Measurements from ENCODE around the gene PCSK5.

Gene PCSK5

DNA sequence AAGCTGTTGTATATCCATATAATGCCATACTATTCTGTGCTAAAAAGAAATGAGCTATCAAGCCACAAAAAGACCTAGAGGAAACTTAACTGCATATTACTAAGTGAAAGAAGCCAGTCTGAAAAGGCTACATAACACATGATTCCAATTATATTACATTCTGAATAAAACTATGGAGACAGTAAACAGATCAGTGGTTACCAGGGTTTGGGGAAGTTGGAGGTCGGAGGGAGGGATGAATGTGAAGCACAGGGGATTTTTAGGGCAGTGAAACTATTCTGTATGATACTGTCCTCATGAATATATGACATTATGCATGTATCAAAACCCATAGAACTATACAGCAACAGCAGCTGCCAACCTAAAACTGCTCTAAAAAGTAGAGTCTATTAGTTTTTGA is 509.4 kb downstream of the PCSK5 start:
- no peak for DNase-seq (ENCODE audit: low spot score)

DNA sequence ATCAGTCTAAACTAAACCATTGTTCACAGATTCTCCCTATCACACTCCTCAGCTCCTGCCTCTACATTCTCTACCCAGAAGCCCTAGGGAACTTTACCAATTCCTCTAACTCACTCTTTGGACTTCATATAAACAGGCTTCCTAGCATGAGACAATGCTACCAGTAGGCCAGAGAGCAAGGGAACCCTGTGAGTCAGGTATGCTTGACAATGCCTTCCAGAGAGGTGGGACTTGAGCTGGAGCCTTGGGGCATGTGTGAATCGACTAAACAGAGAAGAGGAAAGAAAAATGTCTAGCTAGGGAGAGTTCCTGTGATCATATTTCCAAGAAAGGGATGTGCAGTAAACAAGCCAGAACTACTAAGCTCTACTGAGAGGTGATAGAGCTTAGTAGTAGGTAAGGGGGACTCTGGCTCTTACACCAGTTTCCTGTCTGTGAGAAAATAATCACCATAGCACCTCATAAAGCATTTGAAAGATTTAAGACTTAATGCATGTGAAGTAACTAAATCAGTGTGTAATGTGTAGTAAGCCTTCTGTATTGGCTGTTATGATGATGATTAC is 510.1 kb downstream of the PCSK5 start:
- no peak for DNase-seq (ENCODE audit: low spot score)

DNA sequence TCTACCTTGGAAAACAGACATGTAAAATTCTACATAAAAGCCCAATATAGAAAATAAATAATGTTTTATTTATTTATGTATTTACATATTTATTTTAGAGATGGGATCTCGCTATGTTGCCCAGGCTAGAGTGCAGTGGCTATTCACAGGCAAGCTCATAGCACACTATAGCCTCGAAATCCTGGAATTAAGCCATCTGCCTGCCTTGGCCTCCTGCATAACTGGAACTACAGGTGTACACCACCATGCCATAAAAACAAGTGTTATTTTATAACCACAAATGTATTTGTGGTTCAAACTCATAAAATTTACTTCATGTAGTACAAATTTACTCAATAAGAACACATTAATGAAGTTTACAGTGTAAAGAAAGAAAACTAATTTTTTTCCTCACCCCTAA is 510.7 kb downstream of the PCSK5 start:
- DNase-seq (ENCODE audit: low spot score): no peak

DNA sequence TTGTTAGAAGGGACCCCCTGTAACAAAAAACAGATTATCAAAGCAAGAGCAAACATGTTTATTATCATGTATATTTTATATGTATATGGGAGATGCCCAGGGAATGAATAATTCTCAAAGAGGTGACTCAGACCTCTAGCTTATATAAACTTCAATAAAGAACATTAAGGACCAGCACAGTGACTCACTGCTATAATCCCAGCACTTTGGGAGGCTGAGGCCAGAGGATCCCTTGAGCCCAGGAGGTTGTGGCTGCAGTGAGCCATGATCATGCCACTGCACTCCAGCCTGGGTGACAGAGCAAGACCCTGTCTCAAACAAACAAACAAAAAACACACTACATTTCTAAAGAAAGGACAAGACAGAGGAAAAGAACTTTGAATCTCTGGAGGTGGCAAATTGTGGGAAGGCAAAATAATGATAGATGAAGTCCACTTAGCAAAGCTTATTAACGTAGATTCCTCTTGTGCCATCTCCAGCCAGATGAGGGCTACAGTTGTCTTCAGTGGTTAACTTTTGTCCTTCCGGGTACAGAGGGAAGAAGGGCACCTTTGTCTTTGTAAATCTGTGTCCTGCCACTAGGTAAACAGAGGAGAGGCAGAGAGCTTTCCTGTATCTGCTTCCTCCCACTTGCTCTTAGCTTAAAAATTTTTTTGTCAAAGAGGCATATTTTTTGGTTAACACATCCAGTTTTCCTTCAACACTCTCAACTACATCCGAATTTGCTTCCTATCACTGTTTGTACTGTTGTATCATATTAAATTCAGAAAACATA is 511.3 kb downstream of the PCSK5 start:
- DNase-seq (ENCODE audit: low spot score): no peak

DNA sequence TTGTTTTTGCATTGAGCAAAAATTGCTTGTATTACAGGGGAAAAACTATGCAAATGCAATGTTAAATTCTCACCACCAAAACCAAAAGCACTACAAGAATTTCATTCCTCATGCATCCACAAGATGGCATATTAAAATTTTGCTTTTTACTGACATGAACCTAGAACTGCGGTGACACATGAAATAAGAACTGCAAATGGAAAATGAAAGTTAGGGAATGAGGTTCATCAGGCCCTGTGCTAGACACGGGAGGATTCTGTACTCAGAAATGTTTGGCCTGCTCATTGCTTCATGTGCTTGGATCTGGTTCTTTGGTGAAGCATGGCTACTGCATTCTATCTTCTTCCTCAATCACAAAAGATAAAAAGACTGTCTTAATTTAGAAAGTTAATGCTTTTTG is 512.9 kb downstream of the PCSK5 start:
- DNase-seq (ENCODE audit: low spot score): peak; percentile 66

DNA sequence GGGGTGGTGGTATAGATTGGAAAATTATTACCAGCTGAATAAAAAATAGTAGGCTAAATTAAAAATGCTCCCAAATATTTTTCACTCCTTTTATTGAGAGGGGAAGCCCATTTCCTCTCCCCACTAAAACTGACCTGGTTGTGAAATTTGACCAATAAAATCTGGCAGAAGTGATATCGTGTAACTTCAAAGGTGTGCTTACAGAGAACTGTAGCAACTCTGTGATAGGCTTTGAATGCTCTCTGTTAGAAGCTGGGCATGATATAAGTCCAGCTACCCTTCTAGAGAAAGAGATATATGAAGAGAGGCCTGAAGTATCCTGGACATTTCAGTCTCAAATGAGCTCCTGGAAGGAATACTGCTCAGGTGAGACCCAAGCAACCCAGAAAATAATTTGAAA is 513.9 kb downstream of the PCSK5 start:
- no peak for DNase-seq (ENCODE audit: low spot score)

DNA sequence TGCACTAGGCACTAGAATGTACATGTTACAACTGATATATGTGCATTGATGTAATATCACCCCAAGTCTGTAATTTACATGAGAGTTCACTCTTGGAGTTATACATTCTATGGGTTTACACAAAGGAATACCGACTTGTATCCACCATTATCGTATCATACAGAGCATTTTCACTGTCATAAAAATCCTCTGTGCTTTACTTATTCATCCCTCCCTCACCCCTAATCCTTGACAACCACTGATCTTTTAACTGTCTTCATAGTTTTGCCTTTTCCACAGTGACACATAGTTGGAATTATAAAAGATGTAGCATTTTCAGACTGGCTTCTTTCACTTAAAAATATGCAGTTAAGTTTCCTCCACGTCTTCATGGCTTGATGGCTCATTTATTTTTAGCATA is 514.9 kb downstream of the PCSK5 start:
- DNase-seq (ENCODE audit: low spot score): no peak

DNA sequence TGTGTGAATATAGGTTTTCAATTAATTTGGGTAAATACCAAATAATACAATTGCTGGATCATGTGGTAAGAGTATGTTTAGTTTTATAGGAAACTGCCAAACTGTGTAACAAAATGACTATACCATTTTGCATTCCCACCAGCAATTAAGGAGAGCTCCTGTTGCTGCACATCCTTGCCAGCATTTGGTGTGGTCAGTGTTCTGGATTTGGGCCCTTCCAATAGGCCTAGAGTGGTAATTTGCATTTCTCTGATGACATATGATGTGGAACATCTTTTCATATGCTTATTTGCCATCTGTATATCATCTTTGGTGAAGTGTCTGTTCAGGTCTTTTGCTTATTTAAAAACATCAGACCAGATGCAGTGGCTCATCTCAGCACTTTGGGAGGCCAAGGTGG is 515.4 kb downstream of the PCSK5 start:
- no peak for DNase-seq (ENCODE audit: low spot score)
